ENCODE data around the gene NAGPA.

- TF ChIP-seq CEBPB (IDR thresholded peaks at IDR 0.05) (no peak), EP300 (IDR thresholded peaks at IDR 0.05; ENCODE audit: borderline replicate concordance) (no peak), REST (IDR thresholded peaks at IDR 0.05; ENCODE audit: low read depth) (no peak), TAF1 (IDR thresholded peaks at IDR 0.05; ENCODE audit: low read depth) (no peak), MAX (IDR thresholded peaks at IDR 0.05) (no peak), NFIC (IDR thresholded peaks at IDR 0.05) (no peak), RAD21 (IDR thresholded peaks at IDR 0.05; ENCODE audit: low read depth) (no peak), USF1 (IDR thresholded peaks at IDR 0.05) (no peak), TEAD4 (IDR thresholded peaks at IDR 0.05) (no peak), YY1 (IDR thresholded peaks at IDR 0.05; ENCODE audit: low read depth) (no peak), CREB1 (IDR thresholded peaks at IDR 0.05; ENCODE audit: low read depth) (no peak), ZBTB7A (IDR thresholded peaks at IDR 0.05; ENCODE audit: low read depth) (no peak), EGR1 (IDR thresholded peaks at IDR 0.05) (no peak), FOXM1 (IDR thresholded peaks at IDR 0.05; ENCODE audit: borderline replicate concordance, low read depth) (no peak)
These were observed 17.8 kb downstream of the NAGPA start for GRCh38 chr16:5015887-5016286.

All from Ishikawa (cell line).